Adrenal gland (tissue), 12 donors: Measurements from ENCODE around the gene ACKR2. TPM values are rescaled to one million over a fixed set of nuclear protein-coding genes. Genes with fewer than 3 reads are reported as not detected.

Source experiments
- DNase-seq, 7 donors: peaks; one replicate each; pipeline ENCODE4 v3.0.0-alpha.2; 2019 to 2020
- H3K27ac ChIP-seq, 5 donors: fragments of 200-600 bp; sonication (generic) in 4 of 5; 1 replicate in 3 of 5; 2 replicates in 2 of 5; pipeline versions ENCODE4 v1.5.1 to v1.8.0; 2016 to 2020; ENCODE audit warnings: mild to moderate bottlenecking in 1 of 5
- H3K27me3 ChIP-seq: fragments of 200-600 bp; 2 replicates; pipeline ENCODE4 v1.8.0; 2021
- H3K36me3 ChIP-seq, 2 donors: fragments of 200-600 bp; replicated peaks in 1 of 2; 1 replicate in 1 of 2; 2 replicates in 1 of 2; pipeline versions ENCODE4 v1.5.1 to v1.8.0; 2018 to 2022
- H3K4me1 ChIP-seq, 2 donors: fragments of 200-600 bp; replicated peaks in 1 of 2; 1 replicate in 1 of 2; 2 replicates in 1 of 2; pipeline versions ENCODE4 v1.5.1 to v1.8.0; 2018 to 2021
- H3K4me3 ChIP-seq, 4 donors: fragments of 200-600 bp; sonication (generic) in 3 of 4; one replicate each; pipeline ENCODE4 v1.5.1; 2016 to 2018
- H3K9me3 ChIP-seq, 3 donors: fragments of 200-600 bp; sonication (generic) in 1 of 3; replicated peaks in 1 of 3; 1 replicate in 2 of 3; 2 replicates in 1 of 3; pipeline versions ENCODE4 v1.5.1 to v1.8.0; 2016 to 2021
- CTCF ChIP-seq, 6 experiments: fragments of 450-650 bp in 4 of 6; fragments of 200-600 bp in 2 of 6; sonication (generic) in 1 of 6; IDR thresholded peaks; 1 replicate in 5 of 6; 2 replicates in 1 of 6; pipeline versions ENCODE4 v1.5.1 to v1.8.0; 2016 to 2021; ENCODE audit warnings: antibody characterized with exemption in 6 of 6, mild to moderate bottlenecking in 2 of 6, moderate library complexity in 1 of 6
- POLR2A ChIP-seq, 2 donors: fragments of 450-650 bp; IDR thresholded peaks; one replicate each; pipeline ENCODE4 v1.6.1; 2017; ENCODE audit warnings: antibody characterized with exemption in 2 of 2, mild to moderate bottlenecking in 2 of 2, moderate library complexity in 1 of 2
- WGBS, 4 donors: extraction: QIAGEN DNeasy Blood & Tissue Kit in 2 of 4; methylation state at CpG; one replicate each; pipeline versions ENCODE4 v1.1.5 to v1.1.7; 2013 to 2017; 5-methylcytosine and 5-hydroxymethylcytosine counted together
- intact Hi-C, 2 donors: fragments of 100-400 bp; cut with DNase I; formaldehyde crosslinking; loops; one replicate each; pipeline versions ENCODE4 v1.14.1 to v1.15.0; 2022 to 2023
- polyA plus RNA-seq, 3 donors: library from polyadenylated mRNA; stranded (reverse); fragments of 200-250 nt in 2 of 3; fragments of 350-450 nt in 1 of 3; fragmentation: Illumina TruSeq in 1 of 3; extraction: RNeasy Lipid Tissue Mini Kit (QIAGEN cat#74804) in 1 of 3; gene quantifications; one replicate each; pipeline ENCODE4 v1.2.3, GENCODE V29; 2013 to 2014
- total RNA-seq, 9 donors: library from RNA; depleted of rRNA in 4 of 9; stranded (reverse); fragments of >200 nt in 4 of 9; fragments of 120-200 nt in 1 of 9; fragmentation: NEBNext Ultra II Directional in 1 of 9; extraction: Animal tissue kit (Norgen Biotek cat#: 25700) in 1 of 9; gene quantifications; one replicate each; pipeline versions ENCODE4 v1.1.0 to v1.2.4, GENCODE V29; 2013 to 2023
- donor health status: healthy with polysubstance abuse.
- donor health status: Bipolar disorder and iron deficiency.
- donor health status: DM: yes; HTN: yes; CAD: no.
- donor health status: DM: no; HTN: no; CAD: no.
- donor health status: DM: no; HTN: no; CAD: no.
- donor health status: DM: yes; HTN: yes; CAD: no.

Gene ACKR2
- total and polyA plus RNA-seq, 12 donors, result 1.1 to 19.9 (median 3.0) TPM

DNA sequence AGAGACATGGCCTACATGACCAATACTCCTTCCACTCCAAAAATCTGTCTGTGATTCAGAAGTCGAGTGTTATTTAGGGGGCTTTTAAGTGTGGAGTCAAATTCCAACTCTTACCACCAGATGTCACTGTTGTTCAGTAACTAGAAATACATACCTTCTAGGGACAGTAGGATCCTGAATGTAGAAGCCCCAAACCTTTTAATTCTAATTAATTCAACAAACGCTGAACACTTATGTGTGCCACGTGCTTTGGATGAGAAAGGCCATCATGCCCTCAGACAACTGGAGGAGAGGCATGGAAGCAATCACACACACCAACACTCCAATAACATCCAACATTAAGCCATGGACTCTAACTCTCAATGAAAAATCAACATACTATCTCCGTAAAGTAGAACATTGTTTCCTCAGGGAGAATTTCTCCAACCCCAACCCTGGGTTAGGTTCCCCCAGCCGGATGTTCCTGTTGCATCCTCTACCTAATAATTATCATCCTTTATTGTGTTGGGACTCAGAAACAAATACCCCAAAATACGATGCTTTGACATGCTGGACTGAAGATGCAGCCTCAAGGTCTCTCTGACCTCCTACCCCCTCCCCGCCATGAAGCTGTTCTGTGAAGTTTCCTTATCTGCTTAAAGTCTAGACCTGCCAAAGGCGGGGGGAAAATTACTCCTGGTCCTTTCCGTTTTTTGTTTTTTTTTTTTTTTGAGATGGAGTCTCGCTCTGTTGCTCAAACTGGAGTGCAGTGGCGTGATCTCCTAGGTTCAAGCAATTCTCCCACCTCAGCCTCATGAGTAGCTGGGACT, 28.1 kb upstream of the ACKR2 start:
- H3K9me3 ChIP-seq, result no peaks in the 10 kb centered on the region
- no peak overlapping the region for H3K4me3 ChIP-seq
- TF ChIP-seq POLR2A (IDR thresholded peaks at IDR 0.05) (no peak), CTCF (IDR thresholded peaks at IDR 0.05) (peak; percentile 69 to 87 (median 80))
- intact Hi-C loops, result loop anchor here (2.0 to 10.0 kb wide), 3 partner anchors 54 to 100 kb away; partner anchors contain the start of gene CYP8B1 (in 1 of the 2)
- H3K27me3 ChIP-seq, result no peaks in the 10 kb centered on the region
- peaks cover 0 to 6% of the 10 kb centered on the region in 2 donors for H3K36me3 ChIP-seq
- H3K27ac ChIP-seq, result peak overlapping the region in 2 of 5 donors; percentile 43 to 75
- H3K4me1 ChIP-seq, result peaks cover 12 to 43% of the 10 kb centered on the region in 2 donors
- peak in 2 of 7 donors; percentile 22 to 36 for DNase-seq
- 52 to 61% (median 55%) methylated on average over 10 to 11 of the region's 11 CpGs for WGBS, 4 donors

DNA sequence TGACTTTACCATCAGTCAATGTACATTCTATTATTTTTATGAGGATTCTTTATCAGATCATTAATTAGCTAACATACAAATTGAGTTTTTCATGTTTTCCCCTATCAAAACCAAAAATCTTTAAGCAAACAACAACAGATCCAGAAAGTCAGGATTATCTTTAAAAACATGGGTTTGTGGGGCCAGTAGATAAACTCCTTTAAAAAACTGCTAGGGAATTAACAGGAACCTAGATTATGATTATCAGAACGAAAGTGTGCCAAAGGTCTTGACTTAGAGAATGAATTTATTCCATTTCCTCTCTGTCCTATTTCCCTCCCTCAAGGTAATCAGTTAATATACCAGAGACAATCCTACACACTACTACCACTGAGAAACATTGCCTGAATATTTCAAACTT, 23.0 kb upstream of the ACKR2 start:
- Histone ChIP-seq H3K27me3 (no peaks in the 10 kb centered on the region), H3K27ac (no peak overlapping the region), H3K4me3 (no peak overlapping the region), H3K4me1 (peaks cover 0 to 22% of the 10 kb centered on the region in 2 donors), H3K9me3 (no peaks in the 10 kb centered on the region), H3K36me3 (peaks cover 0 to 6% of the 10 kb centered on the region in 2 donors)
- no peak for TF ChIP-seq POLR2A (IDR thresholded peaks at IDR 0.05)
- TF ChIP-seq CTCF (IDR thresholded peaks at IDR 0.05), result no peak
- intact Hi-C loops, result loop anchor here in 1 of 2 donors (10.0 kb wide), 2 partner anchors 49 to 89 kb away; partner anchors contain the start of gene CYP8B1
- WGBS, 4 donors, result 25 to 27% (median 26%) methylated on average over 1 of the region's 1 CpG
- no peak for DNase-seq

GRCh38 chr3:42786631-42787030, 22.6 kb upstream of the ACKR2 start:
- peaks cover 0 to 23% of the 10 kb centered on the region in 2 donors for H3K4me1 ChIP-seq
- intact Hi-C loops, result loop anchor here in 1 of 2 donors (10.0 kb wide), 2 partner anchors 48 to 88 kb away; partner anchors contain the start of gene CYP8B1

More at GRCh38 chr3:42786631-42787030, 22.6 kb upstream of the ACKR2 start:
- Histone ChIP-seq H3K9me3 (no peaks in the 10 kb centered on the region), H3K27me3 (no peaks in the 10 kb centered on the region), H3K27ac (no peak overlapping the region), H3K4me3 (no peak overlapping the region), H3K36me3 (peaks cover 0 to 6% of the 10 kb centered on the region in 2 donors)
- WGBS, 4 donors, result 92 to 100% (median 97%) methylated on average over 2 of the region's 2 CpGs
- DNase-seq, result no peak
- no peak for TF ChIP-seq CTCF (IDR thresholded peaks at IDR 0.05)
